ENCODE data around the gene ABHD5.
A peak's percentile ranks its signal among the peaks of the same experiment; 100 is the strongest.

The ABHD5 gene

DNA sequence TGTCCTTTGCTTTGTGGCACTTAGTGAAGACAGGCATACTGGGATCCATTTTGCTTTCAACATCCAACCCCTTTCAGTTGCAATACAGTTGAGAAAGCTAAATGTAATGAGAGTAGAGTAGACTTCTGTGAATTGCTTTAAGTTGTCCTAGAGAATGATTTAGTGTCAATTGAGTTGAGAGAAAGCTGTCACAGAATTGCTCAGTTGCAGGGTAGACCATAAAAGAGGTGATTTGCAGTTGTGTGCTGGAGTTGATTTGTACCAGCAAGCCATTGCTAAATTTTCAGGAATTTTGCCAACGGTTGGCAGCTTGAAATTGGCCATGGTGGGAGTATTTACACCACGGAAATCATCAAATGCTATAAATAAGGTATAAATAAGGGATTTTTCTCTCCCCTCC is 2.2 kb downstream of the ABHD5 start:
- H3K4me3 ChIP-seq (replicated peaks in 1 of 2; ENCODE audit: low read depth in 2 of 2, low read length in 2 of 2): no peak overlapping the region
- TF ChIP-seq, protein P1, sequence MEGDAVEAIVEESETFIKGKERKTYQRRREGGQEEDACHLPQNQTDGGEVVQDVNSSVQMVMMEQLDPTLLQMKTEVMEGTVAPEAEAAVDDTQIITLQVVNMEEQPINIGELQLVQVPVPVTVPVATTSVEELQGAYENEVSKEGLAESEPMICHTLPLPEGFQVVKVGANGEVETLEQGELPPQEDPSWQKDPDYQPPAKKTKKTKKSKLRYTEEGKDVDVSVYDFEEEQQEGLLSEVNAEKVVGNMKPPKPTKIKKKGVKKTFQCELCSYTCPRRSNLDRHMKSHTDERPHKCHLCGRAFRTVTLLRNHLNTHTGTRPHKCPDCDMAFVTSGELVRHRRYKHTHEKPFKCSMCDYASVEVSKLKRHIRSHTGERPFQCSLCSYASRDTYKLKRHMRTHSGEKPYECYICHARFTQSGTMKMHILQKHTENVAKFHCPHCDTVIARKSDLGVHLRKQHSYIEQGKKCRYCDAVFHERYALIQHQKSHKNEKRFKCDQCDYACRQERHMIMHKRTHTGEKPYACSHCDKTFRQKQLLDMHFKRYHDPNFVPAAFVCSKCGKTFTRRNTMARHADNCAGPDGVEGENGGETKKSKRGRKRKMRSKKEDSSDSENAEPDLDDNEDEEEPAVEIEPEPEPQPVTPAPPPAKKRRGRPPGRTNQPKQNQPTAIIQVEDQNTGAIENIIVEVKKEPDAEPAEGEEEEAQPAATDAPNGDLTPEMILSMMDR (IDR thresholded peaks at IDR 0.05; ENCODE audit: low read depth, low read length): no peak

DNA sequence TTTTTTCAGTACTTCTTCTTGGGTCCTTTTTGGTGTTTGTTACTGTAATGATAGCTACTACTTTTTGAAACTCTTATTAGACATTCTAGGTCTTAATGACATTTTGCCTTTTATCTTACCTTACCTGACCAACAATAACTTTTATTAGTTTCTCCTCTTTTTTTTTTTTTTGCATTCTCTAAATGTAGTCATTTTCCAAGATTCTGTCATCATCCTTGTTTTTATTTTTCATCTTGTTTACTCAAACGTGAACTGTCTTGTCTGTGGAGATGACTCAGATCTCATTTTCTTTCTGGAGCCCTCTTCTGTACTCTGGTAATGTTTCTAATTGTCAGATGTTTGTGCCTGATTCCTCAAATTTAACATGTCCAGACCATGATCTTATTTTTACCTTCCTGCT is 2.9 kb downstream of the ABHD5 start:
- H3K4me3 ChIP-seq (replicated peaks in 1 of 2; ENCODE audit: low read depth in 2 of 2, low read length in 2 of 2): no peak overlapping the region
- DNase-seq (ENCODE audit: low read depth in 2 of 2): no peak
- TF ChIP-seq, protein P1 (IDR thresholded peaks at IDR 0.05; ENCODE audit: low read depth, low read length): no peak

More for the DNA sequence above, 2.2 kb downstream of the ABHD5 start:
- peak in 1 of 2 donors; percentile 33 for DNase-seq (ENCODE audit: low read depth in 2 of 2)

DNA sequence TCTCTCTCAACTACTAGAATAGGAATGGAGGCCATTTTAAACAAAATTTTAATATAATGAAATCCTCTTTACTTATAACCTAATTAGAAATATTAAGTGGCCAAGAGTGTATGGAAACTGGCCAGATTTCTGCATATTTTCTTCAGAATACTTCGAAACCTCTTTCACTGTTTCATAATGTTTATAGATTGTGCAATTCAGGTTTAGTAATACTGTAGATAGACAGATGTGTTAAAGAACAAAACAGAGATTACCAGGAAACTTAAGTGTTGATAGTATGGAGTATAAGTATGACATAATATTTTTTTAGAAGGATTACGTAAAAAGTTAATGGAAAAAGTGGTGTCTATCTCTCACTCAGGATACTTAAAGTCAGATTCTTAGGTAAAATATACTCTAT is 4.7 kb downstream of the ABHD5 start:
- H3K4me3 ChIP-seq (replicated peaks in 1 of 2; ENCODE audit: low read depth in 2 of 2, low read length in 2 of 2): no peak overlapping the region
- peak; percentile 85 to 86 for DNase-seq (ENCODE audit: low read depth in 2 of 2)
- TF ChIP-seq, protein P1 (IDR thresholded peaks at IDR 0.05; ENCODE audit: low read depth, low read length): no peak

DNA sequence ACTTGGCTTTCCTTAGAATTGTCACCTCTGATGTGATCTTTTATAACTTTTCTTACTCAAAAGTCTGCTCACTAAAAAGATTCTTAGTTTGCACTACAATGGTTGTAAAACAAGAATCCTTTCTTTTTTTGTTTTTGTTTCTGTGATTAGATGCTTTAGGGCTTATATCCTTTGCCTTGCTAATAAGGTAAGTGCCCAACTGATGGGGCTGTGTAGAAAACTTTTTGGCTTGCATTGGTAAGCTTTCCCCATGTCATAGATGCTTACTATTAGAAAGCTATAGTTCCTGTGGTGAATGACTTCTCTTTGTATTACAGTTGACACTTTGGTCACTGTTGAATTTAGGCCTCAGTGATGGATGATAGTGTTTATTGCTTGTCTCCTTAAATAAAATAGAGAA is 5.1 kb downstream of the ABHD5 start:
- no peak for DNase-seq (ENCODE audit: low read depth in 2 of 2)
- no peak overlapping the region for H3K4me3 ChIP-seq (replicated peaks in 1 of 2; ENCODE audit: low read depth in 2 of 2, low read length in 2 of 2)

DNA sequence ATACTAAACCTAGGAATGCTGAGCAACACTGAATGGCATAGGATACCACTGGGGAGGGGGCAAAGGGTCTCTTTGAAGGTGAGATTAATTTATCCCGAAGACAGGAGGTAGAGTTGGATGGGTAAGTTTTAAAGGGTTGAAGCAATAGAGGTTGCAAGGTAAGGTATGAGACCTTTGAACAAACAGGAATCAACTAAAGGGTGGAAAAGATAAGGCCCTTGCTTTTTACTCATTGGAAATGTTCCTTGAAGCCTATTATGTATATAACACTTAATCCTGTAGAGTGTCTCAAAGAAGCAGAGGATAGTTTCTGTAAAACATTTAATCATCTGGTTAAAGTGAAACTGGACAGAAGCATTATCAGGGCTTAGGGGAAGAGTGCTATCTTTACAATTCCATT is 5.7 kb downstream of the ABHD5 start:
- TF ChIP-seq, protein P1 (IDR thresholded peaks at IDR 0.05; ENCODE audit: low read depth, low read length): no peak
- no peak for DNase-seq (ENCODE audit: low read depth in 2 of 2)
- H3K4me3 ChIP-seq (replicated peaks in 1 of 2; ENCODE audit: low read depth in 2 of 2, low read length in 2 of 2): no peak overlapping the region

More for the DNA sequence above, 5.1 kb downstream of the ABHD5 start:
- TF ChIP-seq, protein P1 (IDR thresholded peaks at IDR 0.05; ENCODE audit: low read depth, low read length): no peak

DNA sequence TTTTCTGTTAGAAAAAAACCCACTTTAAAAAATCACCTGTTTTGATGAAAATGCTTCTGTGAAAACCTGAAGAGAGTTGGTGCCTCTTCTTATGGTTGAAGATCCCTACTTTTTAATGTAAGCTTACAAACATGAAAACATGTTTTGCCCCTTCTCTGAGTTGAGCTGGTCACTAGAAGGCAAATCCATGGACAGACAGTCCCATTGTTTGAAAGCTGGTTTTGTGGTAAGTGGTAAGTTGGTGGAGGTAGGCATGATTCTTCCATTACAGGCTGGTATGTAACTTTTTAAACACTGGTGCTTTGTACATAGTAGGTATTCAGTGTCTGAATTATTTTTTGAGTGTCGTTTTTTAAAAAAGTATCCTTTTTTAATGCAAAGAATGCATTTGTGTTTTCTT is 6.1 kb downstream of the ABHD5 start:
- TF ChIP-seq, protein P1 (IDR thresholded peaks at IDR 0.05; ENCODE audit: low read depth, low read length): no peak
- DNase-seq (ENCODE audit: low read depth in 2 of 2): no peak
- no peak overlapping the region for H3K4me3 ChIP-seq (replicated peaks in 1 of 2; ENCODE audit: low read depth in 2 of 2, low read length in 2 of 2)

DNA sequence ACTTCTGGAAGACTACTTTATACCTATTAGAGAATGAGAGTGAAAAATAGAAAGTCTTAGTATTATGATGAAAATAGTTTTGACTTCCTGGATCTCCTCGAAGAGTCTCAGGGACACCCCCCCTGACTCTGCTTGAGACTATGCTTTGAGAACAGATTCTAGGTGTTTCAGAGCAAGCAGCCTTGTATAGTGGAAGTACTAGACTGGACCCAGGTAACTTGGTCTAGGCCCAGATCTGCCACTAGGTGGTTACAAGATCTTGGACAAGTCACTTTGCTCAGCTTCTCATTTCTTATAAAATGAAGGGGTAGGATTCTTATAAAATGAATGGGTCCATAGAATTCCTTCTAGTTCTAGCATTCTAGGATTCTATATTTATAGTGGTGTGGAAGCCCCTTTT is 9.1 kb downstream of the ABHD5 start:
- no peak overlapping the region for H3K4me3 ChIP-seq (replicated peaks in 1 of 2; ENCODE audit: low read depth in 2 of 2, low read length in 2 of 2)
- peak in 1 of 2 donors; percentile 20 for DNase-seq (ENCODE audit: low read depth in 2 of 2)
- TF ChIP-seq, protein P1 (IDR thresholded peaks at IDR 0.05; ENCODE audit: low read depth, low read length): peak; percentile 35
